ENCODE data around the gene ABCC11.
A peak's percentile ranks its signal among the peaks of the same experiment; 100 is the strongest.
"Not testable (repeated sequence)": the region's sequence is repeated elsewhere in the genome, so short reads cannot be mapped to it uniquely, and the experiment has no call there.

Gene ABCC11

GRCh38 chr16:48212033-48212432, 35.3 kb downstream of the ABCC11 start:
- DNase-seq (ENCODE audit: low read depth, low spot score): no peak
- H3K4me3 ChIP-seq (ENCODE audit: low read length): no peak overlapping the region

- no peak overlapping the region for H3K4me3 ChIP-seq (ENCODE audit: low read length)
- no peak for DNase-seq (ENCODE audit: low read depth, low spot score)
Observed at GRCh38 chr16:48210747-48211146, 36.6 kb downstream of the ABCC11 start.

- DNase-seq (ENCODE audit: low read depth, low spot score): no peak
- no peak overlapping the region for H3K4me3 ChIP-seq (ENCODE audit: low read length)
Observed at GRCh38 chr16:48206594-48207242, 40.6 kb downstream of the ABCC11 start.

GRCh38 chr16:48204825-48205151, 42.6 kb downstream of the ABCC11 start:
- no peak for DNase-seq (ENCODE audit: low read depth, low spot score)
- H3K4me3 ChIP-seq (ENCODE audit: low read length): no peak overlapping the region

- H3K4me3 ChIP-seq (ENCODE audit: low read length): no peak overlapping the region
- DNase-seq (ENCODE audit: low read depth, low spot score): no peak
Observed at GRCh38 chr16:48203974-48204824, 43.1 kb downstream of the ABCC11 start.

GRCh38 chr16:48201515-48202201, 45.7 kb downstream of the ABCC11 start:
- no peak for DNase-seq (ENCODE audit: low read depth, low spot score)
- H3K4me3 ChIP-seq (ENCODE audit: low read length): no peak overlapping the region

- no peak for DNase-seq (ENCODE audit: low read depth, low spot score)
Observed at GRCh38 chr16:48197294-48197693, 50.0 kb downstream of the ABCC11 start.

GRCh38 chr16:48194828-48195556, 52.3 kb downstream of the ABCC11 start:
- H3K4me3 ChIP-seq (ENCODE audit: low read length): no peak overlapping the region
- DNase-seq (ENCODE audit: low read depth, low spot score): no peak

More at GRCh38 chr16:48197294-48197693, 50.0 kb downstream of the ABCC11 start:
- no peak overlapping the region for H3K4me3 ChIP-seq (ENCODE audit: low read length)

- no peak for DNase-seq (ENCODE audit: low read depth, low spot score)
- no peak overlapping the region for H3K4me3 ChIP-seq (ENCODE audit: low read length)
Observed at GRCh38 chr16:48193846-48194245, 53.5 kb downstream of the ABCC11 start.

- H3K4me3 ChIP-seq (ENCODE audit: low read length): no peak overlapping the region
- peak; percentile 66 for DNase-seq (ENCODE audit: low read depth, low spot score)
Observed at GRCh38 chr16:48188449-48189102, 58.8 kb downstream of the ABCC11 start.

- H3K4me3 ChIP-seq (ENCODE audit: low read length): no peak overlapping the region
- DNase-seq (ENCODE audit: low read depth, low spot score): no peak
Observed at GRCh38 chr16:48187779-48188178, 59.6 kb downstream of the ABCC11 start.

GRCh38 chr16:48184681-48185080, 62.7 kb downstream of the ABCC11 start:
- DNase-seq (ENCODE audit: low read depth, low spot score): no peak
- H3K4me3 ChIP-seq (ENCODE audit: low read length): no peak overlapping the region

GRCh38 chr16:48182979-48183537, 64.3 kb downstream of the ABCC11 start:
- DNase-seq (ENCODE audit: low read depth, low spot score): no peak
- H3K4me3 ChIP-seq (ENCODE audit: low read length): no peak overlapping the region

- not testable (repeated sequence) for DNase-seq (ENCODE audit: low read depth, low spot score); H3K4me3 ChIP-seq (ENCODE audit: low read length)
Observed at GRCh38 chr16:48181746-48182520, 65.4 kb downstream of the ABCC11 start.

GRCh38 chr16:48180868-48181480, 66.4 kb downstream of the ABCC11 start:
- no peak overlapping the region for H3K4me3 ChIP-seq (ENCODE audit: low read length)
- no peak for DNase-seq (ENCODE audit: low read depth, low spot score)

GRCh38 chr16:48176635-48177408, 70.5 kb downstream of the ABCC11 start:
- DNase-seq (ENCODE audit: low read depth, low spot score): no peak
- H3K4me3 ChIP-seq (ENCODE audit: low read length): no peak overlapping the region

GRCh38 chr16:48173889-48174288, 73.5 kb downstream of the ABCC11 start:
- no peak overlapping the region for H3K4me3 ChIP-seq (ENCODE audit: low read length)
- DNase-seq (ENCODE audit: low read depth, low spot score): no peak
